Measurements from ENCODE around the gene DMRTA1. TPM values are rescaled to one million over a fixed set of nuclear protein-coding genes. Genes with fewer than 3 reads are reported as not detected.
A peak's percentile ranks its signal among the peaks of the same experiment; 100 is the strongest.
"Not testable (repeated sequence)": the region's sequence is repeated elsewhere in the genome, so short reads cannot be mapped to it uniquely, and the experiment has no call there.

Gene DMRTA1
- total RNA-seq, 1 donor from 2014 or later: 2.7 TPM

DNA sequence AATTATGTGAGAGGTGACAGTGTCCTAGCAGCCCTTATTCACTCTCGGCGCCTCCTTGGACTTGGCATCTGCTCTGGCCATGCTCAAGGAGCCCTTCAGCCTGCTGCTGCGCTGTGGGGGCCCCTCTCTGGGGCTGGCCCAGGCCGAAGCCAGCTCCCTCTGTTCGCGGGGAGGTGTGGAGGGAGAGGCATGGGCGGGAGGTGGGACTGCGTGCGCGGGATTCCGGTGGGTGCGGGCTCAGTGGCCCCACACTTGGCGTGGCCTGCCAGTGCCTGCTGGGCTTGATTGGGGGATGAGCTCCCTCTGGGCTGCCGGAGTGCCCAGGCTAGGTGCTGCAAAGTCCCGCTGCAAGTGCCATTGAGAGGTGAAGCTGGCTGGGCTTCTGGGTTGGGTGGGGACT lies 12.9 kb upstream of the DMRTA1 start:
- DNase-seq (ENCODE audit: low read depth, low spot score): no peak
- Mint-ChIP-seq H3K4me1 (peaks cover 3% of the 10 kb centered on the region), H3K36me3 (ENCODE audit: low read depth) (peaks cover 2% of the 10 kb centered on the region), H3K4me3 (no peak overlapping the region), H3K9me3 (peaks cover 4% of the 10 kb centered on the region), H3K27me3 (ENCODE audit: low read depth) (peaks cover 2% of the 10 kb centered on the region), H3K27ac (ENCODE audit: unreplicated experiment) (no peak overlapping the region)
- TF ChIP-seq, protein P1, sequence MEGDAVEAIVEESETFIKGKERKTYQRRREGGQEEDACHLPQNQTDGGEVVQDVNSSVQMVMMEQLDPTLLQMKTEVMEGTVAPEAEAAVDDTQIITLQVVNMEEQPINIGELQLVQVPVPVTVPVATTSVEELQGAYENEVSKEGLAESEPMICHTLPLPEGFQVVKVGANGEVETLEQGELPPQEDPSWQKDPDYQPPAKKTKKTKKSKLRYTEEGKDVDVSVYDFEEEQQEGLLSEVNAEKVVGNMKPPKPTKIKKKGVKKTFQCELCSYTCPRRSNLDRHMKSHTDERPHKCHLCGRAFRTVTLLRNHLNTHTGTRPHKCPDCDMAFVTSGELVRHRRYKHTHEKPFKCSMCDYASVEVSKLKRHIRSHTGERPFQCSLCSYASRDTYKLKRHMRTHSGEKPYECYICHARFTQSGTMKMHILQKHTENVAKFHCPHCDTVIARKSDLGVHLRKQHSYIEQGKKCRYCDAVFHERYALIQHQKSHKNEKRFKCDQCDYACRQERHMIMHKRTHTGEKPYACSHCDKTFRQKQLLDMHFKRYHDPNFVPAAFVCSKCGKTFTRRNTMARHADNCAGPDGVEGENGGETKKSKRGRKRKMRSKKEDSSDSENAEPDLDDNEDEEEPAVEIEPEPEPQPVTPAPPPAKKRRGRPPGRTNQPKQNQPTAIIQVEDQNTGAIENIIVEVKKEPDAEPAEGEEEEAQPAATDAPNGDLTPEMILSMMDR (conservative IDR thresholded peaks at IDR 0.05): no peak

DNA sequence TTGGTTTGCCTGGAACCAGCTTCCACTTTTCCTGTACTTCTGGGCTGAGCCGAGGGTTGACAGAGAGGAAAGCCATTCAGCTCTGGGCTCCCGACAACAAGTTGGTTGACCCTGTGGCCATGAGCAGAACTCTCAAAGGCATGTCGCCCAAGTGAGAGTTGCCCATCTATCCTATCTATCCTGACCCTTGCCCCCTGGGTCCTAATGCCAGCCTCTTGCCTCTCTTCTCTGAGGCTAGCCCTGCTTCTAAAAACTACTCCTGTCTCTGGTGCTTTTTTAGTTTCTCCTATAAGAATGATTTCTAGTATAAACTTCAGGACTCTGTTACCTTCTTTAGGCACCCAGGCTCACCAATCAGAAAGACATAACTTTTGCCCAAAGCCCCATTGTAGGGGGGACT lies 11.4 kb upstream of the DMRTA1 start:
- H3K27ac Mint-ChIP-seq (ENCODE audit: unreplicated experiment); H3K27me3 Mint-ChIP-seq (ENCODE audit: low read depth); H3K4me3 Mint-ChIP-seq; DNase-seq (ENCODE audit: low read depth, low spot score); H3K36me3 Mint-ChIP-seq (ENCODE audit: low read depth); H3K9me3 Mint-ChIP-seq; H3K4me1 Mint-ChIP-seq: not testable (repeated sequence)

DNA sequence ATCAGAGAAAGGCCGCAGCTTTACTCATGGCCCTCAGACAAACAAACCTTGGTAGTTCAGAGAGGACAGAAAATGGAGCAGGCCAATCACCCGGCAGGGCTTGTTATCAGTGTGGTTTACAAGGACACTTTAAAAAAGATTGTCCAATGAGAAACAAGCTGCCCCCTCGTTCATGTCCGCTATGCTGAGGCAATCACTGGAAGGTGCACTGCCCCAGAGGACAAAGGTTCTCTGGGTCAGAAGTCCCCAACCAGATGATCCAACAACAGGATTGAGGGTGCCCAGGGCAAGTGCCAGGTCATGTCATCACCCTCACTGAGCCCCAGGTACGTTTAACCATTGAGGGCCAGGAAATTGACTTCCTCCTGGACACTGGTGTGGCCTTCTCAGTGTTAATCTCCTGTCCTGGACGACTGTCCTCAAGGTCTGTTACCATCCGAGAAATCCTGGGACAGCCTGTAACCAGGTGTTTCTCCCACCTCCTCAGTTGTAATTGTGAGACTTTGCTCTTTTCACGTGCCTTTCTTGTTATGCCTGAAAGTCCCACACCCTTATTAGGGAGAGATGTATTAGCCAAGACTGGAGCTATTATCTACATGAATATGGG lies 9.1 kb upstream of the DMRTA1 start:
- peak overlapping the region; percentile 83 for H3K27ac Mint-ChIP-seq (ENCODE audit: unreplicated experiment)
- not testable (repeated sequence) for H3K4me1 Mint-ChIP-seq; H3K27me3 Mint-ChIP-seq (ENCODE audit: low read depth); H3K9me3 Mint-ChIP-seq; H3K4me3 Mint-ChIP-seq; DNase-seq (ENCODE audit: low read depth, low spot score); H3K36me3 Mint-ChIP-seq (ENCODE audit: low read depth)

DNA sequence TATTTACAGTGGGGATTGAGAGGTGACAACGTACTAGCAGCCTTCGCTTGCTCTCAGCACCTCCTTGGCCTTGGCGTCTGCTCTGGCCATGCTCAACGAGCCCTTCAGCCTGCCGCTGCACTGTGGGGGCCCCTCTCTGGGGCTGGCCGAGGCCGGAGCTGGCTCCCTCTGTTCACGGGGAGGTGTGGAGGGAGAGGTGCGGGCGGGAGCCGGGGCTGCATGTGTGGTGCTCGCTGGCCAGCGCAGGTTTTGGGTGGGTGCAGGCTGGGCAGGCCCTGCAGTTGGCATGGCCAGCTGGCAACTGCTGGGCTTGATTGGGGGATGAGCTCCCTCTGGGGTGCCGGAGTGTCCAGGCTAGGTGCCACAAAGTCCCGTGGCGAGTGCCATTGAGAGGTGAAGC lies 5.8 kb upstream of the DMRTA1 start:
- Mint-ChIP-seq H3K4me1 (no peaks in the 10 kb centered on the region), H3K4me3 (no peak overlapping the region)
- DNase-seq (ENCODE audit: low read depth, low spot score): no peak

DNA sequence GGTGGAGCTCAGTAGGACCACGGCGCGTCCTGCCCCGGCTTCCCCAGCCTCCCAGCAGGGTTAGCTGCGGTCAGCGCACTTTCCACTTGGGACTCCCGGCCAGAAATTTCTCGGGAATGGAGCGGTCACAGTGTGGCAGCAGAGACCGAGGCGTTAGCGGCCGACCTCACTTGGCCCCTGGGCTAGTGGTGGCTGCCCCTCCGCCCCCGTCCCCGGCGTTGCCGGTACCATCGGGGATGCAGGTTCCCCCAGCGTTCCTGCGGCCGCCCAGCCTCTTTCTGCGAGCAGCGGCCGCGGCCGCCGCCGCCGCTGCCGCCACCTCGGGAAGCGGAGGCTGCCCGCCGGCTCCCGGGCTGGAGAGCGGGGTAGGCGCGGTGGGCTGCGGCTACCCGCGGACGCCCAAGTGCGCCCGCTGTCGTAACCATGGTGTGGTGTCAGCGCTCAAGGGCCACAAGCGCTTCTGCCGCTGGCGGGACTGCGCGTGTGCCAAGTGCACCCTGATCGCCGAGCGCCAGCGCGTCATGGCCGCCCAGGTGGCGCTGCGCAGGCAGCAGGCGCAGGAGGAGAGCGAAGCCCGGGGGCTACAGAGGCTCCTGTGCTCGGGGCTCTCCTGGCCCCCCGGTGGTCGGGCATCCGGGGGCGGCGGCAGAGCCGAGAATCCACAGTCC lies 460 bp downstream of the DMRTA1 start:
- H3K27me3 Mint-ChIP-seq (ENCODE audit: low read depth): peaks cover 31% of the 10 kb centered on the region
- peaks cover 19% of the 10 kb centered on the region for H3K4me1 Mint-ChIP-seq
- DNase-seq (ENCODE audit: low read depth, low spot score): peak; percentile 56
- H3K9me3 Mint-ChIP-seq: peaks cover 2% of the 10 kb centered on the region
- H3K4me3 Mint-ChIP-seq: peak overlapping the region; percentile 93
- H3K27ac Mint-ChIP-seq (ENCODE audit: unreplicated experiment): peak overlapping the region; percentile 94
- TF ChIP-seq, protein P1 (conservative IDR thresholded peaks at IDR 0.05): peak; percentile 48
- H3K36me3 Mint-ChIP-seq (ENCODE audit: low read depth): no peaks in the 10 kb centered on the region

More for the DNA sequence above, 5.8 kb upstream of the DMRTA1 start:
- Mint-ChIP-seq H3K27ac (ENCODE audit: unreplicated experiment) (no peak overlapping the region), H3K36me3 (ENCODE audit: low read depth) (peaks cover 6% of the 10 kb centered on the region), H3K9me3 (peaks cover 6% of the 10 kb centered on the region), H3K27me3 (ENCODE audit: low read depth) (peaks cover 14% of the 10 kb centered on the region)
- TF ChIP-seq, protein P1 (conservative IDR thresholded peaks at IDR 0.05): no peak

DNA sequence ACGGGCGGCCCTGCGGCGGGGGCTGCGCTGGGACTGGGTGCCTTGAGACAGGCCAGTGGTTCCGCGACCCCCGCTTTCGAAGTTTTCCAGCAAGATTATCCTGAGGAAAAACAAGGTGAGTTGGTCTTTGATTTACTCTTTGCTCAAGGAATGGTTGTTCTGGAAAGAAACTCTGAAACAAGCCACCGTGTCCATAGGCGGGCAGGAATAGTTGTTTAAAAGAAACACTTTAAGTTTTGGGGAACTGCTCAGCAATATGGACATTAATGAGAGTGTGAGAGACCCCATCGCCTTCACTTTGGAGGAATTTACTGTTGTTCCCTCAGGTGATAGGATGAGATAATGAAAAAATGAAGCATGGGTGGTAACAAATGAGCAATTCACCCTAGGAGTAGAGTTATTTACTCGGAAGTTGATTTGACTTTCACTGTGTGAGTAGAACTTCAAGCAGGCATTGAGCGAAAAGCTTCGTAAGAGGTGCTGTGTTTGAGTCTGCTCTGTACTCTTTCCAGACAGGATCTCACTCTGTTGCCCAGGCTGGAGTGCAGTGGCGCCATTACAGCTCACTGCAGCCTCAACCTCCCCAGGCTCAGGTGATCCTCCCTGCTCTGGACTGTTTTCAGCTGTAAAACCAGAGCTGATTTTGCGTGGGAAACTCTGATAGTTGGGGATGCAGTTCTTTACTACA lies 1.1 kb downstream of the DMRTA1 start:
- H3K27me3 Mint-ChIP-seq (ENCODE audit: low read depth): peaks cover 28% of the 10 kb centered on the region
- TF ChIP-seq, protein P1 (conservative IDR thresholded peaks at IDR 0.05): peak; percentile 7
- peaks cover 23% of the 10 kb centered on the region for H3K4me1 Mint-ChIP-seq

More for the DNA sequence above, 1.1 kb downstream of the DMRTA1 start:
- no peaks in the 10 kb centered on the region for H3K36me3 Mint-ChIP-seq (ENCODE audit: low read depth)
- H3K27ac Mint-ChIP-seq (ENCODE audit: unreplicated experiment): peak overlapping the region; percentile 43
- H3K9me3 Mint-ChIP-seq: peaks cover 2% of the 10 kb centered on the region
- no peak for DNase-seq (ENCODE audit: low read depth, low spot score)
- H3K4me3 Mint-ChIP-seq: peak overlapping the region; percentile 88
